ENCODE data around the gene OR2D2. TPM values are rescaled to one million over a fixed set of nuclear protein-coding genes. Genes with fewer than 3 reads are reported as not detected.

OR2D2 gene
- total and polyA plus RNA-seq, 2 experiments from 2014 or later = 0.24 TPM

DNA sequence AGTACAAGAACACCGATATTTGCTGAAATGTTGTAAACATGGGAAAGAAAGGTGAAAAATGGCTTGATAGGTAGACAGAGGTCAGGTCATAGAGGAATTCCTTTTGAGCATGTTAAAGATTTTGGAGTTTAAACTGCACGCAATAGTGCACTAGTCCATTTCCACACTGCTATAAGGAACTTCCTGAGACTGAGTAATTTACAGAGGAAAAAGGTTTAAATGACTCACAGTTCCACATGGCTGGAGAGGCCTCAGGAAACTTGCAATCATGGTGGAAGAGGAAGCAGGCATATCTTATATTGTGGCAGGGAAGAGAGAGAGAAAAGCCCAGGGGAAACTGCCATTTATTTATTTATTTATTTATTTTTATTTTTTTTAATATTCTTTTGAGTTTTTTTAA, 41.8 kb downstream of the OR2D2 start (continued):
- TF ChIP-seq, protein P1, sequence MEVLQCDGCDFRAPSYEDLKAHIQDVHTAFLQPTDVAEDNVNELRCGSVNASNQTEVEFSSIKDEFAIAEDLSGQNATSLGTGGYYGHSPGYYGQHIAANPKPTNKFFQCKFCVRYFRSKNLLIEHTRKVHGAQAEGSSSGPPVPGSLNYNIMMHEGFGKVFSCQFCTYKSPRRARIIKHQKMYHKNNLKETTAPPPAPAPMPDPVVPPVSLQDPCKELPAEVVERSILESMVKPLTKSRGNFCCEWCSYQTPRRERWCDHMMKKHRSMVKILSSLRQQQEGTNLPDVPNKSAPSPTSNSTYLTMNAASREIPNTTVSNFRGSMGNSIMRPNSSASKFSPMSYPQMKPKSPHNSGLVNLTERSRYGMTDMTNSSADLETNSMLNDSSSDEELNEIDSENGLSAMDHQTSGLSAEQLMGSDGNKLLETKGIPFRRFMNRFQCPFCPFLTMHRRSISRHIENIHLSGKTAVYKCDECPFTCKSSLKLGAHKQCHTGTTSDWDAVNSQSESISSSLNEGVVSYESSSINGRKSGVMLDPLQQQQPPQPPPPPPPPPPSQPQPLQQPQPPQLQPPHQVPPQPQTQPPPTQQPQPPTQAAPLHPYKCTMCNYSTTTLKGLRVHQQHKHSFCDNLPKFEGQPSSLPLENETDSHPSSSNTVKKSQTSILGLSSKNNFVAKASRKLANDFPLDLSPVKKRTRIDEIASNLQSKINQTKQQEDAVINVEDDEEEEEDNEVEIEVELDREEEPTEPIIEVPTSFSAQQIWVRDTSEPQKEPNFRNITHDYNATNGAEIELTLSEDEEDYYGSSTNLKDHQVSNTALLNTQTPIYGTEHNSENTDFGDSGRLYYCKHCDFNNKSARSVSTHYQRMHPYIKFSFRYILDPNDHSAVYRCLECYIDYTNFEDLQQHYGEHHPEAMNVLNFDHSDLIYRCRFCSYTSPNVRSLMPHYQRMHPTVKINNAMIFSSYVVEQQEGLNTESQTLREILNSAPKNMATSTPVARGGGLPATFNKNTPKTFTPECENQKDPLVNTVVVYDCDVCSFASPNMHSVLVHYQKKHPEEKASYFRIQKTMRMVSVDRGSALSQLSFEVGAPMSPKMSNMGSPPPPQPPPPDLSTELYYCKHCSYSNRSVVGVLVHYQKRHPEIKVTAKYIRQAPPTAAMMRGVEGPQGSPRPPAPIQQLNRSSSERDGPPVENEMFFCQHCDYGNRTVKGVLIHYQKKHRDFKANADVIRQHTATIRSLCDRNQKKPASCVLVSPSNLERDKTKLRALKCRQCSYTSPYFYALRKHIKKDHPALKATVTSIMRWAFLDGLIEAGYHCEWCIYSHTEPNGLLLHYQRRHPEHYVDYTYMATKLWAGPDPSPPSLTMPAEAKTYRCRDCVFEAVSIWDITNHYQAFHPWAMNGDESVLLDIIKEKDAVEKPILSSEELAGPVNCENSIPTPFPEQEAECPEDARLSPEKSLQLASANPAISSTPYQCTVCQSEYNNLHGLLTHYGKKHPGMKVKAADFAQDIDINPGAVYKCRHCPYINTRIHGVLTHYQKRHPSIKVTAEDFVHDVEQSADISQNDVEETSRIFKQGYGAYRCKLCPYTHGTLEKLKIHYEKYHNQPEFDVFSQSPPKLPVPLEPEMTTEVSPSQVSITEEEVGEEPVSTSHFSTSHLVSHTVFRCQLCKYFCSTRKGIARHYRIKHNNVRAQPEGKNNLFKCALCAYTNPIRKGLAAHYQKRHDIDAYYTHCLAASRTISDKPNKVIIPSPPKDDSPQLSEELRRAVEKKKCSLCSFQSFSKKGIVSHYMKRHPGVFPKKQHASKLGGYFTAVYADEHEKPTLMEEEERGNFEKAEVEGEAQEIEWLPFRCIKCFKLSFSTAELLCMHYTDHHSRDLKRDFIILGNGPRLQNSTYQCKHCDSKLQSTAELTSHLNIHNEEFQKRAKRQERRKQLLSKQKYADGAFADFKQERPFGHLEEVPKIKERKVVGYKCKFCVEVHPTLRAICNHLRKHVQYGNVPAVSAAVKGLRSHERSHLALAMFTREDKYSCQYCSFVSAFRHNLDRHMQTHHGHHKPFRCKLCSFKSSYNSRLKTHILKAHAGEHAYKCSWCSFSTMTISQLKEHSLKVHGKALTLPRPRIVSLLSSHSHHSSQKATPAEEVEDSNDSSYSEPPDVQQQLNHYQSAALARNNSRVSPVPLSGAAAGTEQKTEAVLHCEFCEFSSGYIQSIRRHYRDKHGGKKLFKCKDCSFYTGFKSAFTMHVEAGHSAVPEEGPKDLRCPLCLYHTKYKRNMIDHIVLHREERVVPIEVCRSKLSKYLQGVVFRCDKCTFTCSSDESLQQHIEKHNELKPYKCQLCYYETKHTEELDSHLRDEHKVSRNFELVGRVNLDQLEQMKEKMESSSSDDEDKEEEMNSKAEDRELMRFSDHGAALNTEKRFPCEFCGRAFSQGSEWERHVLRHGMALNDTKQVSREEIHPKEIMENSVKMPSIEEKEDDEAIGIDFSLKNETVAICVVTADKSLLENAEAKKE (CRISPR knock-in tag; IDR thresholded peaks at IDR 0.05) = no peak

DNA sequence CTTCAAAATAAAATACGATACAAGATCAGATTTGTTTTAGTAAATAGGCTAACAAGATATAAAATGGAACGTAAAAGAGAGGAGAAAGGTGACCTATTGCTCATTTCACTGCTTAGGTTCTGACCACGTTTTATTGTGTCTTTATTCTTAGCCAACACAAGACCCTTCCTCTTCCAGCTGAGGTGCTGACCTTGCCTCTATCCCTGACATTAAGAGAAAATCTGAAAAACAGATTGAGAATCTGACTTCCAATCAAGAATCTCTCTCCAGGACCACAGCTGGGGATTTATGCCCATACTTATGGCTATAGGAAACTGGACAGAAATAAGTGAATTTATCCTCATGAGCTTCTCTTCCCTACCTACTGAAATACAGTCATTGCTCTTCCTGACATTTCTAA, 46.9 kb downstream of the OR2D2 start, which contains the start of gene OR10A5:
TSS of gene OR10A5 (plus strand) at position 301 of the 400 bp plus-strand sequence. CDS start at position 301, 0 bp downstream.
- Histone ChIP-seq H3K27ac (ENCODE audit: low read depth) (no peak within 1 kb of the TSS), H2AFZ (no peak within 1 kb of the TSS), H3K36me3 (ENCODE audit: insufficient read depth) (no peaks in the 10 kb centered on the region), H3K4me2 (no peak within 1 kb of the TSS), H4K20me1 (replicated peaks; ENCODE audit: insufficient read depth) (no peaks in the 10 kb centered on the region), H3K4me3 (no peak within 1 kb of the TSS), H3K79me2 (replicated peaks; ENCODE audit: insufficient read depth) (no peaks in the 10 kb centered on the region), H3K9me2 (ENCODE audit: insufficient read depth) (peaks cover 21% of the 10 kb centered on the region; the same call in 1 of the 2 replicates), H3F3A (replicated peaks; ENCODE audit: low read depth) (no peaks in the 10 kb centered on the region), H3K4me1 (ENCODE audit: insufficient read depth) (peaks cover 15% of the 10 kb centered on the region; the same call in 1 of the 2 replicates), H3K27me3 (ENCODE audit: insufficient read depth) (no peaks in the 10 kb centered on the region)
- DNase-seq (ENCODE audit: low spot score) = no peak
- Mint-ChIP-seq H3K4me1 (peaks cover 18% of the 10 kb centered on the region), H3K9me3 (peaks cover 9% of the 10 kb centered on the region), H3K4me3 (no peak within 1 kb of the TSS), H3K27ac (no peak within 1 kb of the TSS; the same call in 1 of the 2 replicates), H3K27me3 (ENCODE audit: insufficient read depth, low read depth, poor library complexity) (peaks cover 1% of the 10 kb centered on the region), H3K36me3 (ENCODE audit: low read depth) (peaks cover 8% of the 10 kb centered on the region; the same call in 2 of the 3 replicates)
- no peak for ATAC-seq
- TF ChIP-seq, protein P2, sequence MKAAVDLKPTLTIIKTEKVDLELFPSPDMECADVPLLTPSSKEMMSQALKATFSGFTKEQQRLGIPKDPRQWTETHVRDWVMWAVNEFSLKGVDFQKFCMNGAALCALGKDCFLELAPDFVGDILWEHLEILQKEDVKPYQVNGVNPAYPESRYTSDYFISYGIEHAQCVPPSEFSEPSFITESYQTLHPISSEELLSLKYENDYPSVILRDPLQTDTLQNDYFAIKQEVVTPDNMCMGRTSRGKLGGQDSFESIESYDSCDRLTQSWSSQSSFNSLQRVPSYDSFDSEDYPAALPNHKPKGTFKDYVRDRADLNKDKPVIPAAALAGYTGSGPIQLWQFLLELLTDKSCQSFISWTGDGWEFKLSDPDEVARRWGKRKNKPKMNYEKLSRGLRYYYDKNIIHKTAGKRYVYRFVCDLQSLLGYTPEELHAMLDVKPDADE (IDR thresholded peaks at IDR 0.05) = no peak
- TF ChIP-seq JUNB (IDR thresholded peaks at IDR 0.05; ENCODE audit: unreplicated experiment) (no peak), STAT1 (IDR thresholded peaks at IDR 0.05; ENCODE audit: unreplicated experiment) (no peak), POLR2AphosphoS5 (IDR thresholded peaks at IDR 0.05; ENCODE audit: low read depth) (no peak), CREB1 (CRISPR knock-in tag; IDR thresholded peaks at IDR 0.05; ENCODE audit: low read depth) (no peak)
- TF ChIP-seq, protein P3, sequence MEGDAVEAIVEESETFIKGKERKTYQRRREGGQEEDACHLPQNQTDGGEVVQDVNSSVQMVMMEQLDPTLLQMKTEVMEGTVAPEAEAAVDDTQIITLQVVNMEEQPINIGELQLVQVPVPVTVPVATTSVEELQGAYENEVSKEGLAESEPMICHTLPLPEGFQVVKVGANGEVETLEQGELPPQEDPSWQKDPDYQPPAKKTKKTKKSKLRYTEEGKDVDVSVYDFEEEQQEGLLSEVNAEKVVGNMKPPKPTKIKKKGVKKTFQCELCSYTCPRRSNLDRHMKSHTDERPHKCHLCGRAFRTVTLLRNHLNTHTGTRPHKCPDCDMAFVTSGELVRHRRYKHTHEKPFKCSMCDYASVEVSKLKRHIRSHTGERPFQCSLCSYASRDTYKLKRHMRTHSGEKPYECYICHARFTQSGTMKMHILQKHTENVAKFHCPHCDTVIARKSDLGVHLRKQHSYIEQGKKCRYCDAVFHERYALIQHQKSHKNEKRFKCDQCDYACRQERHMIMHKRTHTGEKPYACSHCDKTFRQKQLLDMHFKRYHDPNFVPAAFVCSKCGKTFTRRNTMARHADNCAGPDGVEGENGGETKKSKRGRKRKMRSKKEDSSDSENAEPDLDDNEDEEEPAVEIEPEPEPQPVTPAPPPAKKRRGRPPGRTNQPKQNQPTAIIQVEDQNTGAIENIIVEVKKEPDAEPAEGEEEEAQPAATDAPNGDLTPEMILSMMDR (conservative IDR thresholded peaks at IDR 0.05; ENCODE audit: low read depth in 2 of 2) = no peak
- TF ChIP-seq, protein P1 (CRISPR knock-in tag; IDR thresholded peaks at IDR 0.05) = no peak
